GM21529 (cell line): ENCODE data around the gene PDP2.

Source experiments
- ATAC-seq: cut with Tn5 transposase; IDR thresholded peaks from one replicate; pipeline ENCODE4 v1.9.1; 2021; ENCODE audit not compliant: unreplicated experiment

The PDP2 gene

DNA sequence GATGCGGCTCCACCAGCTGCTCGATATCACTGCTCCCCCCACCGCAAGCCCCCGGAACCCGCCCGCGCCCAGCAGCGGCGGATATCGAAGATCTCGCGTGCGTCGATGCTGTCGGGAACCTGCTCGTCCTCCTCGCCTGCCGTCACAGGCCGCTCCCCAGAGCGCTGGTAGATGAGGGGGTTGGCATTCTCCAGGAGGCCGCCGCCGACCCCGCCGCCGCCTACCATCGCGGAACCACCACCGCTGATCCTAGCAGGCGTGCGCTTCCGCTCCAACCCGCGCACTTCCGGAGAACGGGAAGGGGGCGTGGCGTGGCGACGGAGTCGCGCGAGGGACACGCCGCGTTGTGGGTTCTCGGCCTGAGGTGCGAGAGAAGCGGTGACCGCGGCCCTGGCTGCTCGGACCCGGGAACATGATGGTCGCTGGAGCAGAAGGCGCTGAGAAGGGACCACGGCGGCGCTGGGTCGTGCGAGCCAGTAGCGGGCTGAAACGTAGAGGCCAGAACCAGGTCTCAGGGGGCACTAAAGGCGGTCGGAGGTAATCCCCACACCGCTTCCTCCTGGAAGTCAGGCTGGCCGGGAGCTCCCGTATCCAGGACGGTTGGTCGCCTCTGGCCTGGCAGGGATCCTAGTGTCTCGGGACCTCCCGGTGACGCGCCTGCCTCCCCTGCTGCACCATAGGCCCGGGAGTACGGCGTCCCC, 54.0 kb downstream of the PDP2 start, which contains the start of gene CIAO2B:
Gene CIAO2B (minus strand): TSS at position 265 of the 701 bp plus-strand sequence. CDS start 38 bp downstream, at position 227.
- peak; percentile 74 for ATAC-seq

DNA sequence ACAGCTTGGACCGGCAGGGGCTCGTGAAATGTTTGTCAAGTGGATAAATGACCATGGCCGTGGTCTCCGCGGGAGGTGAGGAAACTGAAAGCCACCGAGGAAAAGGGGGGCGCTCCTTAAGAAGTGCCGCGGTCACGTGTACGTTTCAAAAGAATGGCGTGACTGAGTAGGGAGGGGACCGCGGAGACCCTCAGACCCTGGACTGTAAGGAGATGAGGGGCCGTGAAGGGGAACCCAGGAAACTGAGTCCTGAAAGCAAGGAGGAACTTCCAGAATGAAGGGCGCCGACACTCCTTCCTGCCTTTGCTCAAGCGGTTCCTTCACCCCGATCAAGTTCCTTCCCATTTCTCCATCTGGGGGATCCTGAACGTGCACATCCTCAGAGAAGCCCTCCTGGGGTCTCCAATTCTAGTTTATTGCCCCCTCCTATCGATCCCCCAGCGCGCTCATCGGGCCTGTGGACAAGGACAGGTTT, 54.6 kb downstream of the PDP2 start:
- peak; percentile 7 for ATAC-seq

DNA sequence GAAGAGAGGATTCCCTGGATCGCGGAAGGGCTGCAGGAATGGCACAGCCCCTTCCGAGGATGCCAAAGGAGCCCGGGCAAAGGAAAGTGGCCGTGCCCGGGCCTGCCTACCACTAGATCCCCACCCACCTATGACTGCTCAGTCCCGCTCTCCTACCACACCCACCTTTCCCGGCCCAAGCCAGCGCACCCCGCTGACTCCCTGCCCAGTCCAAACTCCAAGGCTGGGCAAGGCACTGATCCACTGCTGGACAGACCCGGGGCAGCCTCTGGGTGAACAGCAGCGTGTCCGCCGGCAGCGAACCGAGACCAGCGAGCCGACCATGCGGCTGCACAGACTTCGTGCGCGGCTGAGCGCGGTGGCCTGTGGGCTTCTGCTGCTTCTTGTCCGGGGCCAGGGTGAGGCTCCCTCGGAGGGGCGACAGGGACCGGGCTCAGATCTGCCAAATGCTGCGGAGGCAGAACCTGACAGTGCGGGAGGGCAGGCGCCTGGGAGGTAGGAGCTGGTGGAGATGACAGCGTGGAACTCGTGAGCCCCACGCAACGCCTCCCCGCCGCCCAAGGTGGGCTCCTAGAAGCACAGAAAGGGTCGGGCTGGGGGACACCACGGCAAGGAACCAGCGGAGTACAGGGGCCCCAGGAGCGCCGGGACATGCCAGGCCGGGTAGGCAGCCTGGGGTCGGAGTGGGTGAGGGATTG, 55.1 kb downstream of the PDP2 start, which contains the start of gene CES2:
Gene CES2 (plus strand): TSS at position 203 of the 698 bp plus-strand sequence. CDS start 120 bp downstream, at position 323.
- no peak for ATAC-seq

DNA sequence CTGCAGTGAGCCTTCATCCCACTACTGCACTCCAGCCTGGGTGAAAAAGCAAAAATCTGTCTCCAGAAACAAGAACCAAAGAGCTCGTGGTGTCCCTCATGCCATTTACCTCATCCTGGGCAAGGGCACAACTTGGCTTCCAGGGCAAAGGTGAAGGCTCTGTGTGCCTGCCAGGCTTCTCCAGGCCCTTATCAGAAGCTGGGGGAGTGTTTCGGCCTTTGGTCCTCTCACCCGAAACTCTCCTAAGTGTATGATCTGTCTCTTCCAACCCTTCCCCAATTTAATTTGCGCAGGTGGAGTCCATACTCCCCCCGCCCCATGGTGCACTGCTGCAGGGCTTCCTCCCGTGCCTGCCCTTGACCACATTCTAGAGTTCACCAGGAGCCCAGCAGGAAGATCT, 56.1 kb downstream of the PDP2 start:
- ATAC-seq = no peak

DNA sequence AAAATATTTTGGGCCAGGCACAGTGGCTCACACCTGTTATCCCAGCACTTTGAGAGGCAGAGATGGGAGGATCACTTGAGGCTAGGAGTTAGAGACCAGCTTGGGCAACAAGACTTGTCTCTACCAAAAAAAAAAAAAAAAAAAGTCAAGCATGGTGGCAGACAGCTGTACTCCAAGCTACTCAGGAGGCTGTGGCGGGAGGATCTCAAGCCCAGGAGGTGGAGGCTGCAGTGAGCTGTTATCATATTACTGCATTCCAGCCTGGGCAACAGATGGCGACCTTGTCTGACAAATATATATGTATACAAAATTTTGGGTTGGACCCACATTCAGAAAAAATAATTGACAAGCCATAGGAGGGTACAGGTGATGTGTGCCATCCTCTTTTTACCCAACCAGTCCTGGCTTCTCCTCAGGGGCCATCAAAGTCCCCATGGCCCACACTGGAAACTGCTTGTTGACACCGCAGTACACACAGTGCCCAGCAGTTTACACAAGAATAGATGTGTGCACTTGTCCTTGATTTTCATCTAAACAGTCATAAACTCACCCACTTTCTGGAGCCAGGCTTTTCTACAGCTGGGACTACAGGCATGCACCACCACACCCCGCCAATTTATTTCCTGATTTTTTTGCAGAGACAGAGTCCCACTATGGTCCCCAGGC, 56.7 kb downstream of the PDP2 start:
- no peak for ATAC-seq

DNA sequence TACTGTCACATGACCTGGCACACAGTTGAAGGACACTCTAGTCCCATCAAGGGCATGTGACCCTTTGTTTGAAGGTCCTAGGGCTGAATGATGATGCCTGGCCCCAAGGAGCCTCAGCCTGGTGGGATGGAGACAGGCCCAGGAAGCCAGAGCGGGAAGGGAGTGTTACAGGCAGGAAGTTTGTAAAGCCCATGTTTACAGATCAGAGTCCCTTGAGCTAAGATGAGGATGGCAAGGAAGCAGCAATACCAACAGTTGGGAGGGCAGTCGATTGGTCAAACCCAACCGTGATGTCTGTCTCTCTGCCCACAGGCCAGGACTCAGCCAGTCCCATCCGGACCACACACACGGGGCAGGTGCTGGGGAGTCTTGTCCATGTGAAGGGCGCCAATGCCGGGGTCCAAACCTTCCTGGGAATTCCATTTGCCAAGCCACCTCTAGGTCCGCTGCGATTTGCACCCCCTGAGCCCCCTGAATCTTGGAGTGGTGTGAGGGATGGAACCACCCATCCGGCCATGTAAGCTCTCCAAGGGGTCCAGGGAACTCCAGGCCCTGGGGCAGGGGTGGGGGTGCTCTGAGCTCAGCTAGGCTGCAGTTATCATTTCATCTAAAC, 57.5 kb downstream of the PDP2 start:
- ATAC-seq = no peak

DNA sequence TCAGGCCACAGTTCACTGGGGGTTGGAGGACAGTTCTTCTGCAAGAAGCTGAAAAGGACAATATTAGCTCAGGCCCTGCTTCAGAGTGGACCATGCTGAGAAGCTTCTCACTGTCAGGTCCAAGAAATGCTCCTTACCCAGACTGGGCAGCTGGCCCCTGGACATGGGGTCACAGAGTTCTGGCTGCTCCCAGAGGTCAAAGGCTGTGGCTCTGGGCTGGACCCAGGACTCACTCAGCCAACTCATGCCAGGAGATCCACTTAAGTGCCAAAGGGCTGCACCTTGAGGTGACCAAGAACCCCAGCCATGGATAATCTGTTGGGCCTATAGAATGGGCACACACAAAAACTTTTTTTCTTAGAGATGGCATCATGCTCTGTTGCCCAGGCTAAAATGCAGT, 59.1 kb downstream of the PDP2 start:
- ATAC-seq = no peak

DNA sequence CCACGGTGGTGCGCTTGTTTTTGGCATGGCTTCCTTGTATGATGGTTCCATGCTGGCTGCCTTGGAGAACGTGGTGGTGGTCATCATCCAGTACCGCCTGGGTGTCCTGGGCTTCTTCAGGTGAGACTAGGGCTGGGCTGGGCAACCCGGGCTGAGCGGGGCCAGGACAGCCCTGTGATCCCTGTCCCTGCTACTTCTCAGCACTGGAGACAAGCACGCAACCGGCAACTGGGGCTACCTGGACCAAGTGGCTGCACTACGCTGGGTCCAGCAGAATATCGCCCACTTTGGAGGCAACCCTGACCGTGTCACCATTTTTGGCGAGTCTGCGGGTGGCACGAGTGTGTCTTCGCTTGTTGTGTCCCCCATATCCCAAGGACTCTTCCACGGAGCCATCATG, 59.9 kb downstream of the PDP2 start:
- no peak for ATAC-seq
